PC-3 (cell line): ENCODE results near the gene ONECUT1. TPM values are rescaled to one million over a fixed set of nuclear protein-coding genes. Genes with fewer than 3 reads are reported as not detected.

Source experiments
- ATAC-seq: fragments of 200-7000 bp; cut with Tn5 transposase; 2 replicates; pipeline ENCODE4 v1.9.1; 2020; ENCODE audit warnings: mild to moderate bottlenecking, moderate library complexity
- BruUV-seq: library from RNA; stranded (reverse); fragments of 400-500 nt; replicated peaks from 2 replicates; lab custom pipeline; 2021; lab: Mats Ljungman, UMichigan
- CTCF ChIA-PET: fragments of 300-600 bp; sonication (Branson Sonifier 250); formaldehyde crosslinking; loops from one replicate; lab custom pipeline; 2022; ENCODE audit warnings: antibody characterized with exemption; lab: Charles Lee
- POLR2A ChIA-PET: fragments of 300-600 bp; sonication (Branson Sonifier 250); formaldehyde crosslinking; loops from one replicate; lab custom pipeline; 2022; ENCODE audit warnings: antibody characterized with exemption; ENCODE audit not compliant: unreplicated experiment; lab: Charles Lee
- DNase-seq: peaks from one replicate; pipeline ENCODE4 v3.0.0-alpha.2; 2015
- H2AFZ ChIP-seq: fragments of 300-600 bp; sonication (generic); 2 replicates; pipeline ENCODE4 v1.6.0; 2016; ENCODE audit warnings: antibody characterized with exemption, low read length
- H3F3A ChIP-seq: fragments of 300-600 bp; sonication (generic); one replicate; pipeline ENCODE4 v1.6.0; 2017; ENCODE audit warnings: antibody characterized with exemption, low read length, control low read depth, mild to moderate bottlenecking; ENCODE audit not compliant: unreplicated experiment
- H3K27ac ChIP-seq: fragments of 300-600 bp; sonication (generic); 2 replicates; pipeline ENCODE4 v1.5.1; 2016; ENCODE audit warnings: mild to moderate bottlenecking, low read length
- H3K27me3 ChIP-seq: fragments of 300-600 bp; sonication (generic); 2 replicates; pipeline ENCODE4 v1.6.1; 2016; ENCODE audit warnings: low read length, mixed read lengths
- H3K36me3 ChIP-seq: fragments of 300-600 bp; sonication (generic); 2 replicates; pipeline ENCODE4 v1.6.1; 2016; ENCODE audit warnings: low read depth, mixed run types, low read length, mixed read lengths
- H3K4me1 ChIP-seq: fragments of 300-600 bp; sonication (generic); 2 replicates; pipeline ENCODE4 v1.5.1; 2016; ENCODE audit warnings: low read length; ENCODE audit not compliant: insufficient read depth
- H3K4me2 ChIP-seq: fragments of 300-600 bp; sonication (generic); 2 replicates; pipeline ENCODE4 v1.6.0; 2016; ENCODE audit warnings: low read length
- H3K4me3 ChIP-seq: fragments of 300-600 bp; sonication (generic); 2 replicates; pipeline ENCODE4 v1.5.1; 2016; ENCODE audit warnings: mild to moderate bottlenecking, low read length, mixed read lengths
- H3K79me2 ChIP-seq: fragments of 300-600 bp; sonication (generic); 2 replicates; pipeline ENCODE4 v1.6.1; 2017; ENCODE audit warnings: low read length, mixed read lengths
- H3K9ac ChIP-seq: fragments of 300-600 bp; sonication (generic); 2 replicates; pipeline ENCODE4 v1.6.0; 2016; ENCODE audit warnings: mild to moderate bottlenecking, low read length
- H3K9me2 ChIP-seq: fragments of 300-600 bp; sonication (generic); replicated peaks from 2 replicates; pipeline ENCODE4 v1.6.1; 2016; ENCODE audit warnings: mixed run types, low read length, mixed read lengths
- H3K9me3 ChIP-seq: fragments of 300-600 bp; sonication (generic); 2 replicates; pipeline ENCODE4 v1.6.1; 2016; ENCODE audit warnings: low read length, mixed read lengths
- H4K20me1 ChIP-seq: fragments of 300-600 bp; sonication (generic); 2 replicates; pipeline ENCODE4 v1.6.1; 2016; ENCODE audit warnings: low read length, mixed read lengths
- CTCF ChIP-seq: fragments of 300-600 bp; sonication (generic); conservative IDR thresholded peaks from 2 replicates; pipeline ENCODE4 v1.5.1; 2017; ENCODE audit warnings: antibody characterized with exemption, low read depth, mild to moderate bottlenecking, low read length
- EZH2 ChIP-seq: fragments of 300-600 bp; sonication (generic); IDR thresholded peaks from one replicate; pipeline ENCODE4 v1.6.1; 2017; ENCODE audit warnings: antibody characterized with exemption, mild to moderate bottlenecking, low read length; ENCODE audit not compliant: unreplicated experiment
- EZH2phosphoT487 ChIP-seq: fragments of 300-600 bp; sonication (generic); IDR thresholded peaks from 2 replicates; pipeline ENCODE4 v1.6.1; 2018; ENCODE audit warnings: mild to moderate bottlenecking, antibody characterized with exemption, low read length, borderline replicate concordance
- intact Hi-C: fragments of 100-400 bp; cut with micrococcal nuclease; formaldehyde crosslinking; loops from 2 replicates; pipeline ENCODE4 v1.9.0; 2023
- total RNA-seq: library from RNA; depleted of rRNA; stranded (reverse); fragments of >200 nt; gene quantifications from 2 replicates; pipeline ENCODE4 v1.2.3, GENCODE V29; 2014

Gene ONECUT1
- total RNA-seq, 1 experiment from 2014 or later, result not detected

GRCh38 chr15:52734329-52734728 lies 55.8 kb downstream of the ONECUT1 start:
- Histone ChIP-seq H3K4me2 (no peak overlapping the region), H3K79me2 (no peaks in the 10 kb centered on the region), H3F3A (no peaks in the 10 kb centered on the region), H3K4me3 (no peak overlapping the region), H3K36me3 (no peaks in the 10 kb centered on the region), H2AFZ (no peak overlapping the region), H3K9ac (no peak overlapping the region), H3K9me2 (no peaks in the 10 kb centered on the region), H3K4me1 (peaks cover 11% of the 10 kb centered on the region), H3K27ac (no peak overlapping the region), H4K20me1 (no peaks in the 10 kb centered on the region), H3K27me3 (no peaks in the 10 kb centered on the region), H3K9me3 (no peaks in the 10 kb centered on the region)
- no TSS peak for BruUV-seq
- TF ChIP-seq EZH2phosphoT487, result no peak
- TF ChIP-seq CTCF, result no peak
- no peak for TF ChIP-seq EZH2
- ChIA-PET POLR2A (interaction anchor here (0.6 kb wide), 1 partner anchor 399 kb away, joined by 30 read pairs; no protein-coding TSS in a partner anchor), CTCF (interaction anchor here (0.5 kb wide), 1 partner anchor 1007 kb away, joined by 3 read pairs; no protein-coding TSS in a partner anchor)
- DNase-seq, result no peak
- no peak for ATAC-seq
- intact Hi-C loops, result loop anchor here (10.0 kb wide), 2 partner anchors 170 to 250 kb away; partner anchors contain the start of gene ARPP19

- H3K79me2 ChIP-seq, result no peaks in the 10 kb centered on the region
- POLR2A ChIA-PET, result interaction anchor here (0.6 kb wide), 1 partner anchor 399 kb away, joined by 30 read pairs; no protein-coding TSS in a partner anchor
- CTCF ChIA-PET, result no interaction called here
- H2AFZ ChIP-seq, result no peak overlapping the region
- TF ChIP-seq EZH2, result no peak
- TF ChIP-seq EZH2phosphoT487, result no peak
- TF ChIP-seq CTCF, result no peak
- H3K27ac ChIP-seq, result no peak overlapping the region
- H3K36me3 ChIP-seq, result no peaks in the 10 kb centered on the region
- H3K4me3 ChIP-seq, result no peak overlapping the region
- no peak overlapping the region for H3K4me2 ChIP-seq
- H3F3A ChIP-seq, result no peaks in the 10 kb centered on the region
- DNase-seq (no peak), ATAC-seq (no peak)
- H3K4me1 ChIP-seq, result peaks cover 17% of the 10 kb centered on the region
- H4K20me1 ChIP-seq, result no peaks in the 10 kb centered on the region
- BruUV-seq, result no TSS peak
- no peaks in the 10 kb centered on the region for H3K9me3 ChIP-seq
- no peaks in the 10 kb centered on the region for H3K9me2 ChIP-seq
- no peaks in the 10 kb centered on the region for H3K27me3 ChIP-seq
- intact Hi-C loops, result loop anchor here (10.0 kb wide), 2 partner anchors 169 to 249 kb away; partner anchors contain the start of gene ARPP19
- H3K9ac ChIP-seq, result no peak overlapping the region
These were observed 56.4 kb downstream of the ONECUT1 start for GRCh38 chr15:52733696-52734255.

DNA sequence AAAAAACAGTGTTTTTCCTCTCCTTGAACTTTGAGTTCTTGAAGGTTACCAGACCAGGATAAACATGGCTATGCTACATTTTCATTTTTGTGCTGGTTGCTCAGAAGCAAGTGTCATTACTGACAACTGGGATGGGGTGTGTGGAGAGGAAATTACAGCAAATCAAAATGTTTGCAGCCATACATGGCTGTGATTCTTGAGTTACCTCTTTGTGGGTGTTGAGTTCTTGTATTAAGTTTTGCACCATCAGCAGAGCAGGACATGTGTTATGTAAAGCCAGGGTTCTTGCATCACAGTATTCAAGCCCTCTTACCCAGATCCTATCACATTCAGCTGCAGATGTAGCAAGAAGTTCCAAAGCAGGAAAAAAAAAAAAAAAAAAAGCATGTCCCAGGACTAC lies 57.0 kb downstream of the ONECUT1 start:
- ChIA-PET CTCF (no interaction called here), POLR2A (no interaction called here)
- Histone ChIP-seq H3K4me1 (peaks cover 21% of the 10 kb centered on the region), H3K9me3 (no peaks in the 10 kb centered on the region), H3K9me2 (no peaks in the 10 kb centered on the region), H3K9ac (no peak overlapping the region), H3K36me3 (no peaks in the 10 kb centered on the region), H3K4me3 (no peak overlapping the region), H3K79me2 (no peaks in the 10 kb centered on the region), H4K20me1 (no peaks in the 10 kb centered on the region), H3K27ac (no peak overlapping the region), H2AFZ (no peak overlapping the region), H3K4me2 (no peak overlapping the region), H3K27me3 (no peaks in the 10 kb centered on the region), H3F3A (no peaks in the 10 kb centered on the region)
- ATAC-seq (no peak), DNase-seq (no peak)
- TF ChIP-seq EZH2phosphoT487 (no peak), CTCF (no peak), EZH2 (no peak)
- no TSS peak for BruUV-seq
- intact Hi-C loops, result loop anchor here (10.0 kb wide), 2 partner anchors 168 to 248 kb away; partner anchors contain the start of gene ARPP19
